HUES6 (cell line): ENCODE measurements around the gene KAT2A.

ENCODE experiments used
- H3K27ac ChIP-seq: 2 replicates; pipeline ENCODE4 v1.7.0; 2013; ENCODE audit warnings: low read depth, mild to moderate bottlenecking, low read length, inconsistent platforms
- H3K27me3 ChIP-seq: 2 replicates; pipeline ENCODE4 v1.6.1; 2013; ENCODE audit warnings: low read length; ENCODE audit not compliant: control insufficient read depth, insufficient read depth
- H3K36me3 ChIP-seq: 2 replicates; pipeline ENCODE4 v1.6.1; 2013; ENCODE audit warnings: low read length; ENCODE audit not compliant: control insufficient read depth, insufficient read depth
- H3K4me1 ChIP-seq: 2 replicates; pipeline ENCODE4 v1.6.1; 2013; ENCODE audit warnings: low read length; ENCODE audit not compliant: control insufficient read depth, insufficient read depth
- H3K4me3 ChIP-seq: 2 replicates; pipeline ENCODE4 v1.5.1; 2013; ENCODE audit warnings: low read depth, low read length
- H3K9ac ChIP-seq: one replicate; pipeline ENCODE4 v1.6.1; 2013; ENCODE audit warnings: mild to moderate bottlenecking, low read length
- H3K9me3 ChIP-seq: 2 replicates; pipeline ENCODE4 v1.6.1; 2013; ENCODE audit warnings: low read depth, low read length; ENCODE audit not compliant: control insufficient read depth, insufficient read depth

Gene KAT2A

DNA sequence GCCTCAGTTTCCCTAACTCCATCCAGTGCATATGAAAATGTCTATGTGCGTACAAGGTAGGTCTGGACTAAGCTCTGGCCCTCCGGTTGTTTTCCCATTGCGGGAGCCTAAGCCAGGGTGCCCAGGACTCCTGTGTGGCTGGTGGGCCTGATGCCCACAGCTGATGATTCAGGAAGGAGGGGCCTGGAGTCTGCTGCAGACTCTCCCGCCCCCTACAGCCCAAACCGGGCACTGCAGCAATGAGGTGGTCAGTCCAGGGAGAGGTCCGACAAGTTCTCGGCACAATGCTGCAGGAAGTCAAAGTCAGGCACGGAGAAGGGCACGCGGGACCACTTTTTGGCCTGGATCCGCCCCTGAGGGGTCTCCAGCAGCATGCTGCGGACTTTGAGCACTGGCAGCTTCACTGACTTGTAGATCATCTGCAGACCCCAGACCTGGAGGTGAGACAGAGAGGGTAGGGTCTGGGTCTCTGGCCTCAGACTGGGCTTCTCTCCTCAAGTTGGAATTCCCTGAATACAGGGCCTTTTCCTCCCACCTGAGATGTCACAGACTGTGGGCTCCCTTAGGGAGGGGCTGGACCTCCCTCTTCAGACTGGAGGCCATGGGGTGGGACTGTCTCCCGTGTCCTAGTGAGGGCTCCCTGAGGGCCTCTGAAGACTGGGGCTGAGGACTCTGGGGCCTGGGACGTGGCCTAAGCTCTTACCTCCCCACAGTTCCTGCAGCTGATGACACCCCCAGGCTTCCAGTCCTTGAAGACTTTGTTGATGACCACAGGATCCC is 19.5 kb downstream of the KAT2A start:
- H3K4me3 ChIP-seq: no peak overlapping the region
- peaks cover 25% of the 10 kb centered on the region for H3K27me3 ChIP-seq
- H3K9me3 ChIP-seq: no peaks in the 10 kb centered on the region
- H3K9ac ChIP-seq: no peak overlapping the region
- peaks cover 17% of the 10 kb centered on the region for H3K4me1 ChIP-seq
- H3K27ac ChIP-seq: no peak overlapping the region
- no peaks in the 10 kb centered on the region for H3K36me3 ChIP-seq

DNA sequence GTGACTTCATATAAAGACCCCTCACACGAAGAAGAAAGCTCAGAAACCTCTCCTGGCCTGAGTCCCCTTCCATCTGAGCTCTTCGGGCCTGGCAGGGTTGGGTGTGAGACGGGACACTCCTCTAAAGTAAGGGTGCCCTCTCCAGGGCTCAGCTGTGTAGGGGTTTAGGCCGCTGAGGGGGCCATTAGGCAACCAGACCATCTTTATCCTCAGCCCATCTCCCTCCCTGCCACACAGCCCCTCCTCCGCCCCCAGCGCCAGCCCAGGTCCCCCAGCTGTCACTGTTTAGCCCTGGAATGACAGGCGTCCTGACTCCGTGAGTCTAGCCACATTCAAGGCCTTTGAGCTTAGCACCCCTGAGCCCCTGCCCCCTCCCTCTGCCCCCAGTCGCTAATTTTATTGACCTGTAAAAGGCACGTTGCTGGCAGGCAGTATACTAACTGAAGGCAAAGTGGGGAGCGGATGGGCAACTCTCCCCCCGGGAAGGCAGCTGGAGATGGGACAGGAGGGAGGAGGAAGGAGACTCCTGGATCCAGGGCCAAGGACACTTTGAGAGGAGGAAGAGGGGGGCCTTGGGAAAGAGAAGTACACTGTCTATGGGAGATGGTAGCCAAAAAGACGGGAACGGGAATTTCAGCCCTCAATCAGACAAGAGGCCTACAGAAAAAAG is 22.3 kb downstream of the KAT2A start:
- Histone ChIP-seq H3K9ac (no peak overlapping the region), H3K27ac (no peak overlapping the region), H3K9me3 (no peaks in the 10 kb centered on the region), H3K4me3 (peak overlapping the region; percentile 44), H3K27me3 (peaks cover 35% of the 10 kb centered on the region), H3K36me3 (no peaks in the 10 kb centered on the region), H3K4me1 (peaks cover 25% of the 10 kb centered on the region)

DNA sequence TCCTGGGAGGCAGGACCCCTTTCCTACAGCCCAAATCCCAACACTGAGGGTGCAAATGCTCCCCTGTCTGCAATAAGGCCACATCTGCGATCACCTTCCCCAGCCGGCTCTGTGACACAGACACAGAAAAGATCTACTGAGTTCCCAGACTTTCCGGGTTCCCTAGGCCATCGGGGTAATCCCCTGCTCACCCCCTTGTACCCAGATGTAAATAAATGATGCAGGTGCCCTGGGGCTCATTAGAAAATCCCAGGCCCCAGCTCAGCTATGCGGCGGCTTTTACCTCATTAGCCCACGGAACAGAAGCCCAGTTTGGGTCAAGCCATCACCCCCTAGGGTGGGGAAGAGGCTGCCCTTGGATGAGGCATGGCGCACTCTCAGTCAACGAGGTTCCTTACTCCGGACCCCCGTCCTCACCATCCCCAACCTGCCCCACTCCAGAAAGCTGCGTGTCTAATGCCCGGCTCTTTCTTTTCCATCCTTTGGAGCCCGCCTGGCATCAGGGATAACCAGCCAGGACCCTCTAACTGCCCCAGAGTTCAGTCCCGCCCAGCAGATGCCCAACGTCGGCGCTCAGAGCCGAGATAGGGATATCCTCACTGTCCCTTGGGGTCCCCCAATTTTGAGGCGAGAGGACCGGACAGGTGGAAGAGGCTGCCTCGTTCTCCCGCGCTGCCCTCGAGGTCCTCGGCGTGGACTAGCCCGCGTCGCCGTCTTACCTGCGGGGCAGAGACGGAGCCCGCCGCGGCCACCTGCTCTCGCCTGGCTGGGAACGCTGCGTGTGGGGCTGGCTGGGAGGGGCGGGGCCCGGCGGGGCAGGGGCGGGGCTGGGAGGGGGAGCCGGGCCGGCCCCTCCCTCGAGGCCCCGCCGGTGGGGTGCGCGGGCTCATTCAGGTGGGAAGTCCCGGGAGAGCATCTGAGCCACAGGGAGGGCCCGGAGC is 23.2 kb downstream of the KAT2A start, which contains the start of gene ZNF385C:
Gene ZNF385C (minus strand): TSS at position 783 of the 941 bp plus-strand sequence. CDS start 35,417 bp downstream, outside the sequence.
- H3K4me3 ChIP-seq: peak within 1 kb of the TSS; percentile 56
- H3K27ac ChIP-seq: no peak within 1 kb of the TSS
- peaks cover 35% of the 10 kb centered on the region for H3K27me3 ChIP-seq
- H3K9ac ChIP-seq: no peak within 1 kb of the TSS
- peaks cover 25% of the 10 kb centered on the region for H3K4me1 ChIP-seq
- no peaks in the 10 kb centered on the region for H3K36me3 ChIP-seq
- H3K9me3 ChIP-seq: no peaks in the 10 kb centered on the region

DNA sequence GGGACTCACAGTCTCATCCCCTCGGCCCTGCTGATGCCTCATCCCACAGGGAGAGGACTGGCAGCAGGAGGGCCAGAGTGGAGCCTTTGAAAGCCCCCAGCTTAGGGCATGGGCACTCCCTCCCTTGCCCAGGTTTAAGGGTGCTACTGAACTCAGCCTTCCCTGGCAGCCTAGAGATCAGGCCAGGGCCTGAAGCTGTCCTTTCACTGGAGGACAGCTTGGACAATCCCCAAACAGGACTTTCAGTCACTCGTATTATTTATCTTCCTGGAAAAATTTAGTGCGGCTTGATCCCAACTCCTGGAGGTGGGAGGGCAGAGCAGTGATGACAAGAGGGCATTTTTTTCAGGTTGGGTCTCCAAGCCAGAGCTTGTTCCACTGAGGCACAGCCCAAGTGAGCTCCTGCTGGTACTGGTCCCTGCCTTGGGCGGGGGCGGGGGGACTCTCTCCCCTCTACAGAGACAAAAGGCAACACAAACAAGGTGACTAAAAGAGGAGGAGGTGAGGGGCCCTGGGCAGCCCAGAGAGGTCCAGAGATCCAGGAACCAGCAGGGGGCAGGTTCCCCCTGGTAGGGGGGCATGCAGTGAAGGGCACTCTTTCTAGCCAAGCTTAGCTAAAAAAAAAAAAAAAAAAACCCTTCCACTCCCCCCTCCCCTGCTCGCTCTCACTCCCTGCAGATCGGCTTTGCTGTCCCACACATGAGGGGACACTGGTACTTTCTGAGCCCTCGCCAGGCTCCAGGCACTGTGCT is 24.6 kb downstream of the KAT2A start:
- H3K27me3 ChIP-seq: peaks cover 35% of the 10 kb centered on the region
- H3K36me3 ChIP-seq: no peaks in the 10 kb centered on the region
- H3K4me1 ChIP-seq: peaks cover 31% of the 10 kb centered on the region
- H3K27ac ChIP-seq: no peak overlapping the region
- H3K9ac ChIP-seq: no peak overlapping the region
- no peaks in the 10 kb centered on the region for H3K9me3 ChIP-seq
- H3K4me3 ChIP-seq: no peak overlapping the region

DNA sequence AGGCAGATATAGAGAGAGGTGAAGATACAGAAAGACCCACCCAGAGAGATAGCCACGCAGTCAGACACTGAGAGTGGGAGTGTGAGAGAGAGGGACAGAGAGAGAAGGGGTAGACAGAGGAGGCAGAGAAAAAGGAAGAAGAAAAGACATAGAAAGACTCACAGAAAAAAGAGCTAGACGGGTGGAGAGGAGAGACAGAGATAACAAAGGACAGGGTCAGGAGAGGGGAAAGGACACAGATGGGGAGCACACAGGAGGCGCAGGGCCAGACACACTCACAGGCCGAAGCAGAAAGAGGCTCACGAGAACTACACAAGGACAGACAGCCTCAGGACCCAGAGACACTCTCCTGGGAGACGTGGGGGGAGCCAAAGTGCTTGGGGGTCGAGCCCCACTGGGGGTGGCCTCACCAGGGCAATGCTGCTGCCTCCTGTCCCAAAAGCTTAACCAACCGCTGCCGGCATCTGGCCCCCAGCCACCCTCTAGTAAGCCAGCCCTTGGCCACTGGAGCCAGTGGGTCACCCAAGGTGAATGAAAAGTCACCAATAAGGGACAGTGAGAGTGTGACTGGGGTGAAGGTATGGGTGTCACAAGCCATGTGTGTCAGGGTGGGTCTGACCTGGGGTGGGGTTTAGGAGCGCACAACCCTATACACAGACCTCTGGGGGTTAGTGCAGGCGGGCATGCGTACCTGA is 26.6 kb downstream of the KAT2A start:
- H3K9ac ChIP-seq: no peak overlapping the region
- no peaks in the 10 kb centered on the region for H3K9me3 ChIP-seq
- H3K4me1 ChIP-seq: peaks cover 31% of the 10 kb centered on the region
- peaks cover 35% of the 10 kb centered on the region for H3K27me3 ChIP-seq
- no peak overlapping the region for H3K4me3 ChIP-seq
- H3K27ac ChIP-seq: no peak overlapping the region
- no peaks in the 10 kb centered on the region for H3K36me3 ChIP-seq

DNA sequence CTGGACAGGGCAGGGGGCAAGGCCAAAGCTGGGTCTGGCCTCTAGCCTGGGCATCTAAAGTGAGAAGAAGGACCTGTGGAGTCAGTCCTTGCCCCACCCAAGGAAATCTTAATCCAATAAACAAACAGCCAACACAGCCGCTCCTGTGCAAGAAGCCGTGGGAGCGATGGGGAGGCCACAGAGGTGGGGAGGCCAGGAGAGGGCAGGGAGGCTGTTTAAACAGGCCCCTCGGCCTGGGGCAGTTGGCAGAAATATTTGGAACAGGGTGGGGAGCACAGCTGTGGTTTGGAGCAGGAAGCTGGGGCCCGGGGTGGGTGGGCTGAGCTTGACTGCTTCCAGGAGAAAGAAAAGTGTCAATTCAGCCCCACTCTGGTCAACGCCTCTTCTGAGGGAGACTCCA is 28.2 kb downstream of the KAT2A start:
- no peaks in the 10 kb centered on the region for H3K9me3 ChIP-seq
- H3K4me1 ChIP-seq: peaks cover 25% of the 10 kb centered on the region
- H3K4me3 ChIP-seq: no peak overlapping the region
- H3K9ac ChIP-seq: no peak overlapping the region
- H3K27me3 ChIP-seq: peaks cover 24% of the 10 kb centered on the region
- H3K27ac ChIP-seq: no peak overlapping the region
- no peaks in the 10 kb centered on the region for H3K36me3 ChIP-seq

DNA sequence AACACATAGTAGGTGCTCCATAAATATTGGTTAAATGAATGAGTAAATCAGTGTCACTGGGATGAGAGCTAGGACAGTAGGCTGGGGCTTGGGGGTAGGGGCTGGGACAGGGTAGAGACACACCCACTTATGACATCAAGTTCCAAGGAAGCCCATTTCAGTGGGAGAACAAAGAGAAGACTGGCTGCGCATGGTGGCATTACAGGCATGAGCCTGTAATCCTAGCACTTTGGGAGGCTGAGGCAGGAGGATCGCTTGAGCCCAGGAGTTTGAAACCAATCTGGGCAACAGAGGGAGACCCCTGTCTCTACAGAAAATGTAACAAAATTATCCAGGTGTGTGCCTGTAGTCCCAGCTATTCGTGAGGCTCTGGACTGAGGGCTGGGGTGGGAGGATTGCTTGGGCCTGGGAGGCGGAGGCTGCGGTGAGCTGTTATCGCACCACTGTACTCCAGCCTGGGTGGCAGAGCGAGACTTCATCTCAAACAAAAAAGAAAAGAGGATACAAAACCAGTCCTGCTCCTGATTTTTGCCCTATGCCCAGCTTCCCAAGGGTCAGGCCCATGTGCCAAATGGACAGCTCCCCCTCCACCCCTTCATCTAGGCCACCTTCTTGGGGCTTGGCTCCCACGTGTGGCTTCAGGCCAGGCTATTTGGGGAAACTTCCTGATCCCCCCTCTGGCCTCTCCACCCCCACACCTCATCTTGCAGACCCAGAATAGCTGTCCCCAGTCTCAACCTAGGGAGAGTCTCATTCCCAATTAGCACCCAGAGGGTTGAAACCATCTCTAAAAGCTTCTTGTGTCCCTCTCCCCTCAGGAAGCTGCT is 30.0 kb downstream of the KAT2A start:
- no peaks in the 10 kb centered on the region for H3K36me3 ChIP-seq
- H3K9ac ChIP-seq: no peak overlapping the region
- no peak overlapping the region for H3K27ac ChIP-seq
- no peak overlapping the region for H3K4me3 ChIP-seq
- peaks cover 6% of the 10 kb centered on the region; the same call in 1 of the 2 replicates for H3K27me3 ChIP-seq
- H3K4me1 ChIP-seq: peaks cover 9% of the 10 kb centered on the region; the same call in 1 of the 2 replicates
- H3K9me3 ChIP-seq: no peaks in the 10 kb centered on the region

DNA sequence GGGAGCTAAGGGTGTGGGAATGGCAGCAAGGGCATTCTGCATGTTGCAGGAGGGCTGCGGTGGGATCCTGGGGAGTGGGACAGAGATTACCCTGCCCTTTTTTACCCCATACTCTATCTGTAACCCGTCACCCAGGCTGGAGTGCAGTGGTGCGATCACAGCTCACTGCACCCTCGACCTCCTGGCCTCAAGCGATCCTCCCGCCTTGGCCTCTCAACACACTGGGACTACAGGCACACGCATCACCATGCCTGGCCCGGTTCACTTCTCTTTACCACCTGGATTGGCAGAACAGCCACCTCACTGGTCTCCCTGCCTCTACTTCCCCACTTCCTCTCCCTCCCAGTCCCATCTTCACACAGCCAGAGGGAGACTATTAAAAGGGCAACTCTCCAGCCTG is 32.4 kb downstream of the KAT2A start:
- no peak overlapping the region for H3K4me3 ChIP-seq

DNA sequence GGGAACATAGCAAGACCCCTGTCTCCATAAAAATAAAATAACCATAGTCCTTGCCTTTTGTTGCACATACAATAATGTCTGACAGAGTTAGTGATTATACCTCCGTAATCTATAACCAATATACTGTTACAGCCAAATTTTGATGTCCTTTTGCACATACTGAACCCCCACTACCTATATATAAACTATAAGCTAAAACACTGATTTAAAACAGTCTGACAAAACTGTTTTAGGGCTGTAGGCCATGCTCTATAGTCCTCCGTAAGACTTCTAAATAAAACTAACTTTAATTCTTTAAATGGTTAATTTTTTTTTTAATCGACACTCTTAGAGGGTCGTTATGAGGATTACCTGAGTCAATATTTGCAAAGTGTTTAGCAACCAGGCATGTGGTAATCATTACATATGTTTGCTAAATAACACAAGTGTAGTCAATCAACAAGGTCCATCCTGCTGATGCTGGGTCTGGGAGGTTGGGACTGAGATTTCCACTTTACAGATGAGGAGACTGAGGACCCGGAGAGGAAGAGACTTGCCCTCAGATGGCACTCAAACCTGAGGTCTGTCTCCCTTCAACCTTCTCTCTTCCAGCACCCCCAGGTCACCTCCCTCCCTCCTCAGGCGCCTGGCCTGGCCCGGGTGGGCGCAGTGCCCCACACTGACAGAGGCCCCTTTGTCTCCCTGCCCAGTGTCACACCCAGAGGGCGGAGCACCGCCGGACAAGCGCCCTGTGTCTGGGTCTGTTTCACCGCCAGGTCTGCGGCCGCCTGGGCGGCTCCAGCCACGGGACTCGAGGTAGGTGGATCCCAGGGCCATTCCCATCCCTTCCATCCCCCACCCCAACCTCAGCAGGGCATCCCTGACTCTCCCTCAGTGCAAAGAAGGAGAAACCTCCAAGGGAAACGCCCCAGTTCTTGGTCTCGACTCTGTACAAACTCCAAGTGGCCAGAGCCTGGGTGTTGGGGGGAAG is 33.1 kb downstream of the KAT2A start:
- Histone ChIP-seq H3K4me3 (no peak overlapping the region), H3K36me3 (no peaks in the 10 kb centered on the region), H3K9ac (no peak overlapping the region), H3K9me3 (no peaks in the 10 kb centered on the region), H3K27me3 (no peaks in the 10 kb centered on the region), H3K27ac (no peak overlapping the region), H3K4me1 (peaks cover 6% of the 10 kb centered on the region; the same call in 1 of the 2 replicates)

More for the DNA sequence above, 32.4 kb downstream of the KAT2A start:
- no peaks in the 10 kb centered on the region for H3K27me3 ChIP-seq
- no peaks in the 10 kb centered on the region for H3K9me3 ChIP-seq
- peaks cover 6% of the 10 kb centered on the region; the same call in 1 of the 2 replicates for H3K4me1 ChIP-seq
- no peak overlapping the region for H3K27ac ChIP-seq
- H3K36me3 ChIP-seq: no peaks in the 10 kb centered on the region
- no peak overlapping the region for H3K9ac ChIP-seq
